ENCODE measurements around the gene ZFR. TPM values are rescaled to one million over a fixed set of nuclear protein-coding genes. Genes with fewer than 3 reads are reported as not detected.
"Not testable (repeated sequence)": the region's sequence is repeated elsewhere in the genome, so short reads cannot be mapped to it uniquely, and the experiment has no call there.

Gene ZFR
- total and polyA plus RNA-seq, 2 experiments from 2014 or later, result 103 to 124 TPM

DNA sequence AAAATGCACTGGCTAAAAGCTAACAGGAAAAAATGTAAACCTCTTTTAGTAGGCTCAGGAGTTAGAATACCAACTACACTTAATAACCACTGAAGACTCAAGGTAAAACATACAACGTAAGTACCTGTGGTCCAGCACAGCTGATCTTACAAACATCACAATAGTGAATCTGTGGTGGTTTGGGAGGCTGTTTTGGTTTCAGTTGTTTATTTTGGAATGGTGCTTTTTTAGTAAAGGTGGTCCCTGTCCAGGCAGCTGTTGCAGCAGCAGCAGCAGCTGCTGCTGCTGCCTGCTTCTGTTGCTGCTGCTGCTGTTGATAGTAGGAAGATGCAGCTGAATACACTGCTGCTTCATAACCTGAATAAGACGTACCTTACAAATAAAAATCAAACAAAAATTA, 37.9 kb downstream of the ZFR start:
- no peaks in the 10 kb centered on the region for H4K20me1 ChIP-seq (ENCODE audit: insufficient read depth)
- no peak overlapping the region for H3K27ac ChIP-seq
- TF ChIP-seq EZH2 (IDR thresholded peaks at IDR 0.05; ENCODE audit: insufficient read depth, poor library complexity, severe bottlenecking) (no peak), EZH2phosphoT487 (IDR thresholded peaks at IDR 0.05; ENCODE audit: insufficient read depth, low read depth) (no peak)
- peaks cover 91% of the 10 kb centered on the region for H3K79me2 ChIP-seq (ENCODE audit: insufficient read depth)
- WGBS, 2 experiments (ENCODE audit: low coverage in 1 of 2, low lambda C conversion rate in 2 of 2, missing lambda C conversion rate in 2 of 2), result 96 to 98% methylated on average over 2 of the region's 2 CpGs
- H3K4me1 ChIP-seq (ENCODE audit: insufficient read depth), result no peaks in the 10 kb centered on the region
- no peaks in the 10 kb centered on the region; the same call in 1 of the 2 replicates for H3F3A ChIP-seq (ENCODE audit: insufficient read depth)
- H3K9me2 ChIP-seq (ENCODE audit: insufficient read depth), result no peaks in the 10 kb centered on the region
- peaks cover 82% of the 10 kb centered on the region for H3K36me3 ChIP-seq (ENCODE audit: low read depth)
- no peak overlapping the region for H2AFZ ChIP-seq
- DNase-seq, result no peak
- H3K4me2 ChIP-seq (ENCODE audit: unreplicated experiment), result no peak overlapping the region
- in situ Hi-C loops (cut with MboI), result no loop called here
- no peaks in the 10 kb centered on the region for H3K27me3 ChIP-seq (replicated peaks; ENCODE audit: insufficient read depth)
- H3K4me3 ChIP-seq, result no peak overlapping the region
- H3K9me3 ChIP-seq (ENCODE audit: low read depth), result no peaks in the 10 kb centered on the region
- no peak overlapping the region for H3K9ac ChIP-seq

DNA sequence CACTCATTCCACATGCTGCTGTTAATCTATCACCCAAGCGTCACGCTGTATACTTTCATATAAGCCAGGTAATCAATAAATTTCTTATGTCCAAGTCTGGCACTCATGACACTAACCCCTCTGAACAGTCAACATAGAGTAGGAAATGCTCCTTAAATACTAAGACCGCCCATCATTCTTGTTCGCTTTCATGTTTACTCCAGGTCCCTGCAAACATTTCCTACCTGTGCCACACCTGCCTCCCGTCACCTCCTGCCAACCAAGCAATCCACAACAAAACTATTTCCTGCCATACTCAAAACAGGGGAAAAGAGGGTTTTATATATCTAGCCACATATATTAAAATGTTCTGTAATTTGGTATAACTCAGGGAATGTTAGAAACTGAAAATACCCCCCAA, 39.0 kb downstream of the ZFR start:
- Histone ChIP-seq H2AFZ (no peak overlapping the region), H3K27me3 (replicated peaks; ENCODE audit: insufficient read depth) (no peaks in the 10 kb centered on the region), H3K36me3 (ENCODE audit: low read depth) (peaks cover 87% of the 10 kb centered on the region), H3K9me3 (ENCODE audit: low read depth) (no peaks in the 10 kb centered on the region), H3K79me2 (ENCODE audit: insufficient read depth) (peaks cover 83% of the 10 kb centered on the region), H3K9me2 (ENCODE audit: insufficient read depth) (no peaks in the 10 kb centered on the region), H3K4me1 (ENCODE audit: insufficient read depth) (no peaks in the 10 kb centered on the region), H3K9ac (no peak overlapping the region), H3K4me2 (ENCODE audit: unreplicated experiment) (no peak overlapping the region), H3F3A (ENCODE audit: insufficient read depth) (no peaks in the 10 kb centered on the region; the same call in 1 of the 2 replicates), H4K20me1 (ENCODE audit: insufficient read depth) (no peaks in the 10 kb centered on the region), H3K4me3 (no peak overlapping the region), H3K27ac (no peak overlapping the region)
- no peak for DNase-seq
- WGBS, 2 experiments (ENCODE audit: low coverage in 1 of 2, low lambda C conversion rate in 2 of 2, missing lambda C conversion rate in 2 of 2), result 96 to 99% methylated on average over 5 of the region's 5 CpGs
- TF ChIP-seq EZH2 (IDR thresholded peaks at IDR 0.05; ENCODE audit: insufficient read depth, poor library complexity, severe bottlenecking) (no peak), EZH2phosphoT487 (IDR thresholded peaks at IDR 0.05; ENCODE audit: insufficient read depth, low read depth) (no peak)
- in situ Hi-C loops (cut with MboI), result no loop called here

DNA sequence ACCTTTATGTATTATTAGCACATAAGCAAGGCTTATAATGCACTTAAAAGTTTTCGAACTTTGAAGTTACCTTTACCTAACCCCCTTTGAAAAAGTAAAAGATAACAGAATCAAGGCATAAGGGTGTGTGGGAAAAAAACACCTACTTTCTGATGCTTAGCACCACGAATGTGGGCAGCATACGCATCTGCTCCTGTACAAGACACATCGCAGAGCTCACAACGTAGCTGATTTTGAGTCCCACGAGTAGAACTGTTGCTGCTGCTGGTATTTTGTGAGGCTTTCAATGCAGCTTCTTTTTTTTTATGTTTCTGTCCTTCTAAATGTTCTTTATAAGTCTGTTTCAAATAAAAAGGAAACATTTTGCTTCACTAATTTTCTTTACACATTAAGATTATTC, 40.8 kb downstream of the ZFR start:
- H3K27me3 ChIP-seq (replicated peaks; ENCODE audit: insufficient read depth), result no peaks in the 10 kb centered on the region
- H3K79me2 ChIP-seq (ENCODE audit: insufficient read depth), result peaks cover 70% of the 10 kb centered on the region
- no peak for DNase-seq
- H2AFZ ChIP-seq, result no peak overlapping the region
- in situ Hi-C loops (cut with MboI), result no loop called here
- TF ChIP-seq EZH2phosphoT487 (IDR thresholded peaks at IDR 0.05; ENCODE audit: insufficient read depth, low read depth) (no peak), EZH2 (IDR thresholded peaks at IDR 0.05; ENCODE audit: insufficient read depth, poor library complexity, severe bottlenecking) (no peak)
- H3K9ac ChIP-seq, result no peak overlapping the region
- no peak overlapping the region for H3K4me2 ChIP-seq (ENCODE audit: unreplicated experiment)
- no peaks in the 10 kb centered on the region for H3K4me1 ChIP-seq (ENCODE audit: insufficient read depth)
- no peaks in the 10 kb centered on the region for H3K9me2 ChIP-seq (ENCODE audit: insufficient read depth)
- H3K27ac ChIP-seq, result no peak overlapping the region
- 94 to 97% methylated on average over 6 of the region's 6 CpGs for WGBS, 2 experiments (ENCODE audit: low coverage in 1 of 2, low lambda C conversion rate in 2 of 2, missing lambda C conversion rate in 2 of 2)
- no peaks in the 10 kb centered on the region for H4K20me1 ChIP-seq (ENCODE audit: insufficient read depth)
- H3K4me3 ChIP-seq, result no peak overlapping the region
- peaks cover 84% of the 10 kb centered on the region for H3K36me3 ChIP-seq (ENCODE audit: low read depth)
- no peaks in the 10 kb centered on the region; the same call in 1 of the 2 replicates for H3F3A ChIP-seq (ENCODE audit: insufficient read depth)
- no peaks in the 10 kb centered on the region for H3K9me3 ChIP-seq (ENCODE audit: low read depth)

DNA sequence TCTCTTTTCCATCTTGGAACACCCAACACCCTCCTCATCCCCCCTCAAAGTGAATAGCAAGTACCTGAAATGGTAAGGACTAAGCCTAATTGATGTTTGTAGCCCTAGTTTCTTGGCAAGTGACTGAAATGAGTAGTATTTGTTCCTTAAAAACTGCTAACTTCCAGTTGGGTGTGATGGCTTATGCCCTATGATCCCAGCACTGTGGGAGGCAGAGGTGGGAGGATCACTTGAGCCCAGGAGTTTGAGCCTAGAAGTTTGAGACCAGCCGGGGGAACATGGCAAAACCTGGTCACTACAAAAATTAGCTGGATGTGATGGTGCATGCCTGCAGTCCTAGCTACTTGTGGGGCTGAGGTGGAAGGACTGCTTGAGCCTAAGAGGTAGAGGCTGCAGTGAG, 44.1 kb downstream of the ZFR start:
- Histone ChIP-seq H3K4me2 (ENCODE audit: unreplicated experiment) (no peak overlapping the region), H3K79me2 (ENCODE audit: insufficient read depth) (peaks cover 36% of the 10 kb centered on the region), H3K9me2 (ENCODE audit: insufficient read depth) (no peaks in the 10 kb centered on the region), H3K27ac (no peak overlapping the region), H3K36me3 (ENCODE audit: low read depth) (peaks cover 82% of the 10 kb centered on the region), H3K4me1 (ENCODE audit: insufficient read depth) (no peaks in the 10 kb centered on the region), H2AFZ (no peak overlapping the region), H3F3A (ENCODE audit: insufficient read depth) (no peaks in the 10 kb centered on the region; the same call in 1 of the 2 replicates), H3K9ac (no peak overlapping the region), H3K9me3 (ENCODE audit: low read depth) (no peaks in the 10 kb centered on the region), H3K4me3 (no peak overlapping the region), H3K27me3 (replicated peaks; ENCODE audit: insufficient read depth) (no peaks in the 10 kb centered on the region), H4K20me1 (ENCODE audit: insufficient read depth) (no peaks in the 10 kb centered on the region)
- DNase-seq, result no peak
- TF ChIP-seq EZH2 (IDR thresholded peaks at IDR 0.05; ENCODE audit: insufficient read depth, poor library complexity, severe bottlenecking) (no peak), EZH2phosphoT487 (IDR thresholded peaks at IDR 0.05; ENCODE audit: insufficient read depth, low read depth) (no peak)
- in situ Hi-C loops (cut with MboI), result no loop called here
- 100% methylated on average over 1 of the region's 1 CpG for WGBS, 2 experiments (ENCODE audit: low coverage in 1 of 2, low lambda C conversion rate in 2 of 2, missing lambda C conversion rate in 2 of 2)

DNA sequence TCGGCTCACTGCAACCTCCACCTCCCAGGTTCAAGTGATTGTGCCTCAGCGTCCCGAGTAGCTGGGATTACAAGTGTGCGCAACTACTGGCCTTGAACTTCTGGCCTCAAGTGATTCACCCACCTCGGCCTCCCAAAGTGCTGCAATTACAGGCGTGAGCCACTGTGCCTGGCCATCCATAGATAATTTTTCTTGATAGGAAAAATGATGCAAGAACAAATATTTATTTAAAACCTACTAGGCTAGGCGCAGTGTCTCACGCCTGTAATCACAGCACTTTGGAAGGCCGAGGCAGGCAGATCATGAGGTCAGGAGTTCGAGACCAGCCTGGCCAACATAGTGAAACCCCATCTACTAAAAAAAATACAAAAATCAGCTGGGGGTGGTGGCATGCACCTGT, 45.8 kb downstream of the ZFR start:
- in situ Hi-C loops (cut with MboI); H3K27me3 ChIP-seq (replicated peaks; ENCODE audit: insufficient read depth); H3K9me2 ChIP-seq (ENCODE audit: insufficient read depth); H3K4me2 ChIP-seq (ENCODE audit: unreplicated experiment); H4K20me1 ChIP-seq (ENCODE audit: insufficient read depth); DNase-seq; H3F3A ChIP-seq (ENCODE audit: insufficient read depth); H3K27ac ChIP-seq; H3K4me3 ChIP-seq; H3K4me1 ChIP-seq (ENCODE audit: insufficient read depth); H3K9me3 ChIP-seq (ENCODE audit: low read depth); H2AFZ ChIP-seq; H3K9ac ChIP-seq: not testable (repeated sequence)
- peaks cover 87% of the 10 kb centered on the region for H3K36me3 ChIP-seq (ENCODE audit: low read depth)
- WGBS, 2 experiments (ENCODE audit: low coverage in 1 of 2, low lambda C conversion rate in 2 of 2, missing lambda C conversion rate in 2 of 2), result 98 to 99% methylated on average over 10 of the region's 10 CpGs
- H3K79me2 ChIP-seq (ENCODE audit: insufficient read depth), result peaks cover 24% of the 10 kb centered on the region
